ENCODE measurements around the gene NHS.

NHS gene

DNA sequence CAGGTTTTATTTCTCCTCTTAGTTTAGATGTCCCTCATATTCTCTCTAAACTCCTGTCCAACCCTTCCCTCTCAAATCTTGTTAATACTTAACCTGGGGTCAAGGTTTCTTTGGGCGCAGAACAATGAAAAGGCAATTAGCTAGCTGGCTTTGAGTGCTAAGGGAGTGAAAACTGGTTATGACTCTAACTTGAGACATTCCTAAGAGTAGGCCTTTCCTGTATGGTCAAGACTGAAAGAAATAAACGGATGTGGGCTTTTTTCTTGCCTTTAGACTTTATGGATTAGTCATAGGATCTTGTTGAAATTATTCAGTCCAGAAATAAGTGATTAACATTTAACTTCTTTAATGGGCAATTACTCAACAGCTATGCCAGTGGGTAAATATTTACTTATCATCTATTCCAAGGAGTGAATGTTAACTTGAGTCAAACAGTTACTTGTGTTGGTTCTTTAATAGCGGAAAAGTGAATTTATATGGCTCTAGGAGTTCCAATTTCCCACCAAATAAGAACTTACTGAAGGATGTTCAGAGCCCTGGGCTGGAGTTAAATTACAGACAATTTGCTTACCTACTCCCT lies 220.5 kb downstream of the NHS start:
- TF ChIP-seq, protein P1, sequence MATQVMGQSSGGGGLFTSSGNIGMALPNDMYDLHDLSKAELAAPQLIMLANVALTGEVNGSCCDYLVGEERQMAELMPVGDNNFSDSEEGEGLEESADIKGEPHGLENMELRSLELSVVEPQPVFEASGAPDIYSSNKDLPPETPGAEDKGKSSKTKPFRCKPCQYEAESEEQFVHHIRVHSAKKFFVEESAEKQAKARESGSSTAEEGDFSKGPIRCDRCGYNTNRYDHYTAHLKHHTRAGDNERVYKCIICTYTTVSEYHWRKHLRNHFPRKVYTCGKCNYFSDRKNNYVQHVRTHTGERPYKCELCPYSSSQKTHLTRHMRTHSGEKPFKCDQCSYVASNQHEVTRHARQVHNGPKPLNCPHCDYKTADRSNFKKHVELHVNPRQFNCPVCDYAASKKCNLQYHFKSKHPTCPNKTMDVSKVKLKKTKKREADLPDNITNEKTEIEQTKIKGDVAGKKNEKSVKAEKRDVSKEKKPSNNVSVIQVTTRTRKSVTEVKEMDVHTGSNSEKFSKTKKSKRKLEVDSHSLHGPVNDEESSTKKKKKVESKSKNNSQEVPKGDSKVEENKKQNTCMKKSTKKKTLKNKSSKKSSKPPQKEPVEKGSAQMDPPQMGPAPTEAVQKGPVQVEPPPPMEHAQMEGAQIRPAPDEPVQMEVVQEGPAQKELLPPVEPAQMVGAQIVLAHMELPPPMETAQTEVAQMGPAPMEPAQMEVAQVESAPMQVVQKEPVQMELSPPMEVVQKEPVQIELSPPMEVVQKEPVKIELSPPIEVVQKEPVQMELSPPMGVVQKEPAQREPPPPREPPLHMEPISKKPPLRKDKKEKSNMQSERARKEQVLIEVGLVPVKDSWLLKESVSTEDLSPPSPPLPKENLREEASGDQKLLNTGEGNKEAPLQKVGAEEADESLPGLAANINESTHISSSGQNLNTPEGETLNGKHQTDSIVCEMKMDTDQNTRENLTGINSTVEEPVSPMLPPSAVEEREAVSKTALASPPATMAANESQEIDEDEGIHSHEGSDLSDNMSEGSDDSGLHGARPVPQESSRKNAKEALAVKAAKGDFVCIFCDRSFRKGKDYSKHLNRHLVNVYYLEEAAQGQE (IDR thresholded peaks at IDR 0.05; ENCODE audit: insufficient read depth in 1 of 2, low read depth in 2 of 2, low read length in 2 of 2) = no peak
- TF ChIP-seq SIN3A (IDR thresholded peaks at IDR 0.05; ENCODE audit: borderline replicate concordance, insufficient read depth, low read length) = no peak
- no peak for TF ChIP-seq POLR2AphosphoS5 (IDR thresholded peaks at IDR 0.05; ENCODE audit: low read depth, low read length)
- TF ChIP-seq TAF1 (IDR thresholded peaks at IDR 0.05; ENCODE audit: borderline replicate concordance, insufficient read depth, low read length) = no peak
- TF ChIP-seq FOXP2 (optimal IDR thresholded peaks at IDR 0.05; ENCODE audit: borderline replicate concordance, extremely low read depth, extremely low read length, insufficient read depth) = no peak

DNA sequence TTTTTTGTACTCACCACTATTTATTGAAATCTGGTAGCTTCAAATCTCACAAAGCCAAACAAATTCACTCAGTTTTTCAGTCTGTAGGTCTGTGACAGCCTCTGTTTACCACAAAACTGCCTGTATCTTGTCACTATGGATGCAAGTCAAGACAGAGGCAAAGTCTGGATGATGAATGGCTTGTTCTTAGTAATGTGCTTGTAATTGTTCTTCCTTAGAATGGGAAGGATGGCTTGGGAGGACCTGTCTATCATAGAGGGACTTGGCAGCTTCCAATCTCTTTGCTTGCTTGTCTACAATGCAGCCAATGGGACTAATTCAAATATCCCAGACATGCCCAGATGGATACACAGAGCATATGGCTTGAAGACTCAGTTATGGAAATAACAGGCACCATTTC lies 221.1 kb downstream of the NHS start:
- TF ChIP-seq TAF1 (IDR thresholded peaks at IDR 0.05; ENCODE audit: borderline replicate concordance, insufficient read depth, low read length) (no peak), SIN3A (IDR thresholded peaks at IDR 0.05; ENCODE audit: borderline replicate concordance, insufficient read depth, low read length) (no peak), POLR2AphosphoS5 (IDR thresholded peaks at IDR 0.05; ENCODE audit: low read depth, low read length) (no peak), FOXP2 (optimal IDR thresholded peaks at IDR 0.05; ENCODE audit: borderline replicate concordance, extremely low read depth, extremely low read length, insufficient read depth) (no peak)
- TF ChIP-seq, protein P1 (IDR thresholded peaks at IDR 0.05; ENCODE audit: insufficient read depth in 1 of 2, low read depth in 2 of 2, low read length in 2 of 2) = no peak

DNA sequence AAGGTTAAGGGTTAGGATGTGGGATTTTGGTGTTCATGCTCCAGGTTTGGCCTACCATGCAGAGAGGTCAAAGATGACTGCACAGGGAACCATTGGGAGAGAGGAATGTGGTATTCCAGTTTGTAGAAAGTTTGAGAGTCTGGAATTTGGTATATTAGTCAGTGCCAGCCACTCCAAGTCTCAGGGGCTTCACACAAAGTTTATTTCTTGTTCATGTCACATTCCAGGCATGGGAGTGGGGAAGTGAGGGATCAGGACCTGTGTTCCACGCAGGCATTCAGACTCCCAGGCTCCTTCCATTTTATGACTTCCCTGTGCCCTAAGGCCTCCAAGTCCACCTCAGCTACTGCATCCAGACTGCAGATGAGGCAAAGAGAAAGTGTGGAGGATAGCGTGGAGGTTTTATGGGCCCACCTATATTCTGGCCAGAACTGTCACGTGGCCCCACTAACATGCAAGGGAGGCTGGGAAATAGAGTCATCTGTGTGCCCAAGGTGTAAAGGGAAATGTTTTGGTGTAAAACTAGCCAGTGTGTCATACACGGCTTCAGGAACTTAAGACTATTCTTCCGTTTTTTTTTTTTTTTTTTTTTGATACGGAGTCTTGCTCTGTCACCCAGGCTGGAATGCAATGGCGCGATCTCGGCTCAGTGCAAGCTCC lies 221.7 kb downstream of the NHS start:
- no peak for TF ChIP-seq SIN3A (IDR thresholded peaks at IDR 0.05; ENCODE audit: borderline replicate concordance, insufficient read depth, low read length)
- TF ChIP-seq TAF1 (IDR thresholded peaks at IDR 0.05; ENCODE audit: borderline replicate concordance, insufficient read depth, low read length) = no peak
- no peak for TF ChIP-seq FOXP2 (optimal IDR thresholded peaks at IDR 0.05; ENCODE audit: borderline replicate concordance, extremely low read depth, extremely low read length, insufficient read depth)
- no peak for TF ChIP-seq POLR2AphosphoS5 (IDR thresholded peaks at IDR 0.05; ENCODE audit: low read depth, low read length)
- TF ChIP-seq, protein P1 (IDR thresholded peaks at IDR 0.05; ENCODE audit: insufficient read depth in 1 of 2, low read depth in 2 of 2, low read length in 2 of 2) = no peak

DNA sequence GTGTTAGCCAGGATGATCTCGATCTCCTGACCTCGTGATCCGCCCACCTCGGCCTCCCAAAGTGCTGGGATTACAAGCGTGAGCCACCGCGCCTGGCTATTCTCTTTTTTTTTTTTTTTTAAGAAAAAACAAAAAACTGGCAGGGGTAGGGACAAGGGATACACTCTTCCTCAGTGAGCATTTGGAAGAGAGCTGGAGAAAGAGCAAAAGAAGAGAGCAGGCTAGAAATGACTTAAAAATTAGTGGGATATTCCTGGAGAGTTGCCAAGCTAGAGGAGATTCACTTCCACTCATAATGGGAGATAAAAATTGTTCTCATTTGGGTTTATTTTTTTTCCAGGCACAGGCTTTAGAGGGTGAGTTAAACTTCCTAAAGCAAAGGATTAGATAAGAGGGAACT lies 222.3 kb downstream of the NHS start:
- no peak for TF ChIP-seq SIN3A (IDR thresholded peaks at IDR 0.05; ENCODE audit: borderline replicate concordance, insufficient read depth, low read length)
- TF ChIP-seq POLR2AphosphoS5 (IDR thresholded peaks at IDR 0.05; ENCODE audit: low read depth, low read length) = no peak
- TF ChIP-seq, protein P1 (IDR thresholded peaks at IDR 0.05; ENCODE audit: insufficient read depth in 1 of 2, low read depth in 2 of 2, low read length in 2 of 2) = no peak

Data from PFSK-1 (cell line).